Stomach smooth muscle (tissue), 2 donors: ENCODE measurements around the gene IARS2.

ENCODE experiments used
- H3K27ac ChIP-seq: one replicate; pipeline ENCODE4 v1.7.0; 2013; ENCODE audit warnings: mild to moderate bottlenecking, low read length, inconsistent platforms
- H3K27me3 ChIP-seq, 2 donors: one replicate each; pipeline ENCODE4 v1.7.0; 2013; ENCODE audit warnings: low read length in 2 of 2; ENCODE audit not compliant: insufficient read depth in 2 of 2, control insufficient read depth in 1 of 2
- H3K36me3 ChIP-seq, 2 donors: one replicate each; pipeline ENCODE4 v1.7.0; 2013; ENCODE audit warnings: low read length in 2 of 2; ENCODE audit not compliant: control insufficient read depth in 2 of 2, insufficient read depth in 2 of 2
- H3K4me1 ChIP-seq: one replicate; pipeline ENCODE4 v1.7.0; 2013; ENCODE audit warnings: low read length; ENCODE audit not compliant: control insufficient read depth, insufficient read depth
- H3K4me3 ChIP-seq, 2 donors: one replicate each; pipeline ENCODE4 v1.7.0; 2013; ENCODE audit warnings: low read length in 2 of 2
- H3K9ac ChIP-seq, 2 donors: one replicate each; pipeline ENCODE4 v1.7.0; 2013; ENCODE audit warnings: low read length in 2 of 2, mild to moderate bottlenecking in 1 of 2
- H3K9me3 ChIP-seq, 2 donors: one replicate each; pipeline ENCODE4 v1.7.0; 2013; ENCODE audit warnings: low read length in 2 of 2; ENCODE audit not compliant: control insufficient read depth in 2 of 2
- donor health status: healthy.
- donor health status: Pancreatic carcinoma.

Gene IARS2

GRCh38 chr1:220113136-220113695 lies 19.3 kb downstream of the IARS2 start:
- H3K27ac ChIP-seq: no peak overlapping the region
- H3K36me3 ChIP-seq: peaks cover 23 to 27% of the 10 kb centered on the region in 2 donors
- no peaks in the 10 kb centered on the region for H3K9me3 ChIP-seq
- H3K4me1 ChIP-seq: no peaks in the 10 kb centered on the region
- no peaks in the 10 kb centered on the region for H3K27me3 ChIP-seq
- no peak overlapping the region for H3K9ac ChIP-seq
- H3K4me3 ChIP-seq: no peak overlapping the region

GRCh38 chr1:220119043-220119512 lies 25.1 kb downstream of the IARS2 start:
- Histone ChIP-seq H3K9ac (no peak overlapping the region), H3K4me3 (no peak overlapping the region), H3K4me1 (no peaks in the 10 kb centered on the region), H3K36me3 (peaks cover 14% of the 10 kb centered on the region in 2 donors), H3K27me3 (no peaks in the 10 kb centered on the region), H3K27ac (no peak overlapping the region), H3K9me3 (no peaks in the 10 kb centered on the region)

- Histone ChIP-seq H3K9ac (no peak overlapping the region), H3K4me1 (no peaks in the 10 kb centered on the region), H3K9me3 (no peaks in the 10 kb centered on the region), H3K27ac (no peak overlapping the region), H3K4me3 (no peak overlapping the region), H3K27me3 (no peaks in the 10 kb centered on the region), H3K36me3 (peaks cover 0 to 3% of the 10 kb centered on the region in 2 donors)
Observed at GRCh38 chr1:220121791-220122530, 28.0 kb downstream of the IARS2 start.

- no peaks in the 10 kb centered on the region for H3K4me1 ChIP-seq
- H3K27ac ChIP-seq: no peak overlapping the region
- H3K9me3 ChIP-seq: no peaks in the 10 kb centered on the region
- H3K4me3 ChIP-seq: no peak overlapping the region
- no peaks in the 10 kb centered on the region for H3K27me3 ChIP-seq
- peaks cover 3% of the 10 kb centered on the region in 2 donors for H3K36me3 ChIP-seq
- H3K9ac ChIP-seq: no peak overlapping the region
Observed at GRCh38 chr1:220123066-220123465, 29.1 kb downstream of the IARS2 start.

- Histone ChIP-seq H3K4me1 (no peaks in the 10 kb centered on the region), H3K9ac (no peak overlapping the region), H3K27me3 (no peaks in the 10 kb centered on the region), H3K9me3 (no peaks in the 10 kb centered on the region), H3K36me3 (peaks cover 6 to 9% of the 10 kb centered on the region in 2 donors), H3K4me3 (no peak overlapping the region), H3K27ac (no peak overlapping the region)
Observed at GRCh38 chr1:220123889-220124288, 30.0 kb downstream of the IARS2 start.

DNA sequence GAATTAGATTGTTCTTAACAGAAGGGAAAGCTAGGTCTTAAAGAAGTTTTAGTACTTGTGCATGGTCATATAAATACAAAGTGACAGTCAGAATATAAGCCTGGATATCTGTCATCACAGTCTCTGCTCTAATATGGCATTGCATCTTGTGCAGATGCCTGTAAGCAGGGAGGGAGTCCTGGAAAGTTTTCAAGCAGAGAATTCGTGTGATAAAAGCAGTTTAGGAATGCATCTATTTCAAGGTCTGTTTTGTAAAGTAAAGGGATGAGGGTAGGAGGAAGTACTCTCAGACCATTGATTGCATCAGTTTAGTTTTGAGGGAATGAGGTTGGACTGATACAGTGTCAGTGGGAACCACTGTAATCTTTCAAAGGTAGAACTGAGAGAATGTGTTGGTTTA lies 30.6 kb downstream of the IARS2 start:
- Histone ChIP-seq H3K36me3 (peaks cover 8 to 13% of the 10 kb centered on the region in 2 donors), H3K9ac (no peak overlapping the region), H3K4me3 (no peak overlapping the region), H3K4me1 (no peaks in the 10 kb centered on the region), H3K27me3 (no peaks in the 10 kb centered on the region), H3K9me3 (no peaks in the 10 kb centered on the region), H3K27ac (no peak overlapping the region)

- Histone ChIP-seq H3K9me3 (no peaks in the 10 kb centered on the region), H3K9ac (no peak overlapping the region), H3K36me3 (peaks cover 8 to 14% of the 10 kb centered on the region in 2 donors), H3K27ac (no peak overlapping the region), H3K4me1 (no peaks in the 10 kb centered on the region), H3K27me3 (no peaks in the 10 kb centered on the region), H3K4me3 (no peak overlapping the region)
Observed at GRCh38 chr1:220127076-220127475, 33.1 kb downstream of the IARS2 start.

DNA sequence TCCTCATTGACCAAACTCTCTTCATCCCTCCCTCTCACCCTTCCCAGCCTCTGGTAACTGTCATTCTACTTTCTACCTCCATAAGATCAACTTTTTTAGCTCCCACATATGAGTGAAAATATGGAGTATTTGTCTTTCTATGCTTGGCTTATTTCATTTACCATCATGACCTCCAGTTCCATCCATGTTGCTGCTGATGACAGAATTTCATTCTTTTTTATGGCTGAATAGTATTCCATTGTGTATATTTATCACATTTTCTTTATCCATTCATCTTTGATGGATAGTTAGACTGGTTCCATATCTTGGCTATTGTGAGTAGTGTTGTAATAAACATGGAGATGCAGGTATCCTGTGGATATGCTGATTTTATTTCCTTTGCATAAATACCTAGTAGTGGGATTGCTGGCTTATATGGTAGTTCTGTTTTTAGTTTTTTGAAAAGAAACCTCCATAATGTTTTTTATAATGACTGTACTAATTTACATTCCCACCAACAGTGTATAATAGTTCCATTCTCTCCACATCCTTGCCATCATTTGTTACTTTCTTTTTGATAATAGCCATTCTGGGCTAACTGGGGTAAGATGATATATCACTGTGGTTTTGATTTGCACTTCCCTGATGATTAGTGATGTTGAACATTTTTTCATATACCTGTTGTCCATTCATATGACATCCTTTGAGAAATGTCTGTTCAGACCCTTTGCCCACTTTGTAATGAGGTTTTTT lies 35.7 kb downstream of the IARS2 start:
- Histone ChIP-seq H3K4me1 (no peaks in the 10 kb centered on the region), H3K4me3 (no peak overlapping the region), H3K9me3 (no peaks in the 10 kb centered on the region), H3K9ac (no peak overlapping the region), H3K27ac (no peak overlapping the region), H3K36me3 (peaks cover 12 to 18% of the 10 kb centered on the region in 2 donors), H3K27me3 (no peaks in the 10 kb centered on the region)

GRCh38 chr1:220135755-220136154 lies 41.8 kb downstream of the IARS2 start:
- Histone ChIP-seq H3K27me3 (no peaks in the 10 kb centered on the region), H3K36me3 (peaks cover 12 to 35% of the 10 kb centered on the region in 2 donors), H3K9me3 (no peaks in the 10 kb centered on the region), H3K27ac (no peak overlapping the region), H3K4me1 (no peaks in the 10 kb centered on the region), H3K9ac (no peak overlapping the region), H3K4me3 (no peak overlapping the region)

- H3K36me3 ChIP-seq: peaks cover 21 to 48% of the 10 kb centered on the region in 2 donors
- H3K9me3 ChIP-seq: no peaks in the 10 kb centered on the region
- H3K4me1 ChIP-seq: no peaks in the 10 kb centered on the region
- no peak overlapping the region for H3K9ac ChIP-seq
- H3K4me3 ChIP-seq: no peak overlapping the region
- no peaks in the 10 kb centered on the region for H3K27me3 ChIP-seq
- H3K27ac ChIP-seq: no peak overlapping the region
Observed at GRCh38 chr1:220137019-220137786, 43.3 kb downstream of the IARS2 start.
